H1 (cell line): ENCODE results near the gene XAF1. TPM values are rescaled to one million over a fixed set of nuclear protein-coding genes. Genes with fewer than 3 reads are reported as not detected.

ENCODE experiments used
- CTCF ChIA-PET: fragments of 300-600 bp; sonication (Branson Sonifier 250); formaldehyde crosslinking; loops from one replicate; lab custom pipeline; 2021; ENCODE audit not compliant: partially characterized antibody; lab: Charles Lee
- POLR2A ChIA-PET: fragments of 300-600 bp; sonication (Branson Sonifier 250); formaldehyde crosslinking; loops from one replicate; lab custom pipeline; 2021; ENCODE audit warnings: inconsistent platforms; ENCODE audit not compliant: partially characterized antibody; lab: Charles Lee
- DNase-seq, 2 experiments: peaks; one replicate each; pipeline versions ENCODE4 v3.0.0 to v3.0.0-alpha.2; 2010 to 2022; ENCODE audit warnings: low spot score in 2 of 2, low read depth in 1 of 2, mixed read lengths in 1 of 2
- FAIRE-seq: peaks from 2 replicates; lab custom pipeline; 2011; peaks lifted over from hg19 to GRCh38; lab: Jason Lieb, UNC
- H2AFZ ChIP-seq: 2 replicates; pipeline ENCODE4 v1.8.1; 2012; ENCODE audit warnings: low read length, inconsistent platforms
- H2AK5ac ChIP-seq: 2 replicates; pipeline ENCODE4 v1.6.1; 2013; ENCODE audit warnings: low read depth, low read length
- H2BK120ac ChIP-seq: replicated peaks from 2 replicates; pipeline ENCODE3; 2013; ENCODE audit warnings: low read depth, low read length, inconsistent platforms
- H2BK12ac ChIP-seq: 2 replicates; pipeline ENCODE4 v1.6.1; 2013; ENCODE audit warnings: low read depth, low read length
- H2BK15ac ChIP-seq: 2 replicates; pipeline ENCODE4 v1.6.1; 2013; ENCODE audit warnings: low read length
- H2BK20ac ChIP-seq: 2 replicates; pipeline ENCODE4 v1.6.1; 2013; ENCODE audit warnings: low read length
- H2BK5ac ChIP-seq: 2 replicates; pipeline ENCODE4 v1.6.1; 2013; ENCODE audit warnings: low read depth, low read length
- H3K14ac ChIP-seq: 2 replicates; pipeline ENCODE4 v1.6.1; 2013; ENCODE audit warnings: inconsistent platforms; ENCODE audit not compliant: insufficient read length
- H3K18ac ChIP-seq: 2 replicates; pipeline ENCODE4 v1.6.1; 2013; ENCODE audit warnings: low read length; ENCODE audit errors: extremely low read depth
- H3K23ac ChIP-seq: 2 replicates; pipeline ENCODE4 v1.6.1; 2013; ENCODE audit warnings: inconsistent platforms; ENCODE audit not compliant: insufficient read length
- H3K23me2 ChIP-seq: 2 replicates; pipeline ENCODE4 v1.6.1; 2013; ENCODE audit warnings: low read depth, low read length
- H3K27ac ChIP-seq: 2 replicates; pipeline ENCODE4 v1.6.1; 2011; ENCODE audit warnings: low read depth, low read length, inconsistent platforms
- H3K27me3 ChIP-seq, 4 experiments: replicated peaks in 1 of 4; 1 replicate in 1 of 4; 2 replicates in 3 of 4; pipeline versions ENCODE4 v1.6.1 to v1.8.1; 2011 to 2013; ENCODE audit warnings: low read length in 3 of 4, mild to moderate bottlenecking in 3 of 4, inconsistent platforms in 2 of 4, mixed read lengths in 2 of 4, moderate library complexity in 1 of 4; ENCODE audit not compliant: control insufficient read depth in 3 of 4, insufficient read depth in 3 of 4; ENCODE audit errors: extremely low read depth in 1 of 4
- H3K36me3 ChIP-seq, 4 experiments: 2 replicates each; pipeline versions ENCODE4 v1.6.1 to v1.8.1; 2011 to 2013; ENCODE audit warnings: mild to moderate bottlenecking in 4 of 4, low read length in 3 of 4, moderate library complexity in 2 of 4, control low read depth in 1 of 4, inconsistent platforms in 1 of 4; ENCODE audit not compliant: insufficient read depth in 4 of 4, control insufficient read depth in 2 of 4
- H3K4ac ChIP-seq: replicated peaks from 2 replicates; pipeline ENCODE3; 2013; ENCODE audit warnings: low read length, low read depth, mixed read lengths, inconsistent platforms; ENCODE audit not compliant: insufficient read length
- H3K4me1 ChIP-seq, 4 experiments: replicated peaks in 1 of 4; 1 replicate in 1 of 4; 2 replicates in 3 of 4; pipeline versions ENCODE4 v1.6.1 to v1.8.1; 2011 to 2013; ENCODE audit warnings: low read length in 3 of 4, inconsistent platforms in 2 of 4, mixed read lengths in 1 of 4; ENCODE audit not compliant: insufficient read depth in 4 of 4, control insufficient read depth in 3 of 4
- H3K4me2 ChIP-seq, 2 experiments: 2 replicates each; pipeline versions ENCODE4 v1.6.1 to v1.8.1; 2011 to 2013; ENCODE audit warnings: low read depth in 2 of 2, low read length in 2 of 2, control low read depth in 1 of 2, inconsistent platforms in 1 of 2, mild to moderate bottlenecking in 1 of 2; ENCODE audit not compliant: insufficient read depth in 1 of 2
- H3K4me3 ChIP-seq, 4 experiments: fragments of 200-600, 300-600 bp in 1 of 4; sonication (generic), shearing (Covaris generic), sonication (Bioruptor Twin) in 1 of 4; 2 replicates each; pipeline versions ENCODE4 v1.5.1 to v1.8.1; 2011 to 2016; ENCODE audit warnings: low read length in 4 of 4, low read depth in 3 of 4, control low read depth in 2 of 4, inconsistent platforms in 2 of 4, mild to moderate bottlenecking in 2 of 4, mixed read lengths in 1 of 4, moderate library complexity in 1 of 4; ENCODE audit not compliant: insufficient read depth in 2 of 4; ENCODE audit errors: extremely low read depth in 1 of 4
- H3K56ac ChIP-seq: replicated peaks from 2 replicates; pipeline ENCODE3; 2013; ENCODE audit warnings: low read depth, mild to moderate bottlenecking, mixed read lengths, low read length, inconsistent platforms; ENCODE audit not compliant: insufficient read length
- H3K79me1 ChIP-seq: 2 replicates; pipeline ENCODE4 v1.6.1; 2013; ENCODE audit warnings: low read depth, low read length, control low read depth
- H3K79me2 ChIP-seq, 2 experiments: 2 replicates each; pipeline versions ENCODE4 v1.6.1 to v1.8.1; 2012 to 2013; ENCODE audit warnings: low read length in 2 of 2, mild to moderate bottlenecking in 2 of 2, inconsistent platforms in 1 of 2; ENCODE audit not compliant: insufficient read depth in 2 of 2, control insufficient read depth in 1 of 2
- H3K9ac ChIP-seq, 4 experiments: replicated peaks in 1 of 4; 1 replicate in 1 of 4; 2 replicates in 3 of 4; pipeline versions ENCODE4 v1.6.1 to v1.8.1; 2011 to 2013; ENCODE audit warnings: low read depth in 3 of 4, low read length in 3 of 4, control low read depth in 2 of 4, mild to moderate bottlenecking in 2 of 4, moderate library complexity in 2 of 4, inconsistent platforms in 1 of 4; ENCODE audit errors: extremely low read depth in 1 of 4
- H3K9me3 ChIP-seq, 2 experiments: 2 replicates each; pipeline versions ENCODE4 v1.6.1 to v1.8.1; 2012 to 2013; ENCODE audit warnings: mild to moderate bottlenecking in 2 of 2, moderate library complexity in 2 of 2, control low read depth in 1 of 2, inconsistent platforms in 1 of 2, low read depth in 1 of 2, low read length in 1 of 2, mixed read lengths in 1 of 2; ENCODE audit not compliant: insufficient read depth in 2 of 2
- H4K20me1 ChIP-seq, 2 experiments: replicated peaks in 1 of 2; 2 replicates each; pipeline versions ENCODE3 to v1.8.1; 2011 to 2013; ENCODE audit warnings: inconsistent platforms in 2 of 2, low read length in 2 of 2, mild to moderate bottlenecking in 1 of 2; ENCODE audit not compliant: insufficient read depth in 2 of 2, control insufficient read depth in 1 of 2
- H4K5ac ChIP-seq: 2 replicates; pipeline ENCODE4 v1.6.1; 2013; ENCODE audit warnings: low read length, low read depth, mixed read lengths, inconsistent platforms; ENCODE audit not compliant: insufficient read length
- H4K8ac ChIP-seq: 2 replicates; pipeline ENCODE4 v1.8.0; 2013; ENCODE audit warnings: mild to moderate bottlenecking, moderate library complexity, low read length, inconsistent platforms; ENCODE audit not compliant: insufficient read depth; ENCODE audit errors: extremely low read depth
- H4K91ac ChIP-seq: replicated peaks from 2 replicates; pipeline ENCODE3; 2013; ENCODE audit warnings: low read length, mixed read lengths, inconsistent platforms; ENCODE audit not compliant: insufficient read length
- BACH1 ChIP-seq: IDR thresholded peaks from 2 replicates; pipeline ENCODE4 v1.6.1; 2012; ENCODE audit warnings: low read length, improper control_type of control experiment
- CBX5 ChIP-seq: fragments of 300-800, 300-1000 bp; sonication (generic); IDR thresholded peaks from 2 replicates; pipeline ENCODE4 v1.7.1; 2016; ENCODE audit warnings: antibody characterized with exemption, low read length, low read depth
- CEBPB ChIP-seq: IDR thresholded peaks from 2 replicates; pipeline ENCODE4 v1.6.1; 2012; ENCODE audit warnings: low read depth, low read length
- CREB1 ChIP-seq: IDR thresholded peaks from 2 replicates; pipeline ENCODE4 v1.6.1; 2012; ENCODE audit warnings: inconsistent platforms
- FOSL1 ChIP-seq: IDR thresholded peaks from 2 replicates; pipeline ENCODE4 v1.6.1; 2011; ENCODE audit warnings: mild to moderate bottlenecking, low read depth, low read length, moderate library complexity; ENCODE audit not compliant: insufficient read depth
- GABPA ChIP-seq: IDR thresholded peaks from 2 replicates; pipeline ENCODE4 v1.6.1; 2011; ENCODE audit warnings: mild to moderate bottlenecking, low read length, moderate library complexity, borderline replicate concordance; ENCODE audit not compliant: insufficient read depth
- GTF2F1 ChIP-seq: IDR thresholded peaks from 2 replicates; pipeline ENCODE4 v1.6.1; 2012; ENCODE audit warnings: low read depth, low read length, improper control_type of control experiment, borderline replicate concordance
- PHF8 ChIP-seq: fragments of 200-600 bp; sonication (generic); conservative IDR thresholded peaks from 2 replicates; pipeline ENCODE4 v1.7.1; 2012; ENCODE audit warnings: low read depth, mild to moderate bottlenecking, inconsistent platforms, low read length, moderate library complexity
- YY1 ChIP-seq: IDR thresholded peaks from 2 replicates; pipeline ENCODE4 v1.6.1; 2011; ENCODE audit warnings: low read depth, mild to moderate bottlenecking, low read length
- WGBS, 2 experiments: shearing (Covaris generic) in 1 of 2; methylation state at CpG; one replicate each; pipeline versions ENCODE4 v1.1.6 to v1.1.7; 2013 to 2015; ENCODE audit warnings: low lambda C conversion rate in 2 of 2, mixed read lengths in 2 of 2, inconsistent platforms in 1 of 2, low coverage in 1 of 2, missing lambda C conversion rate in 1 of 2; ENCODE audit not compliant: insufficient replicate concordance in 2 of 2, insufficient coverage in 1 of 2, insufficient read length in 1 of 2; ENCODE audit errors: extremely low coverage in 1 of 2, missing lambda C conversion rate in 1 of 2; 5-methylcytosine and 5-hydroxymethylcytosine counted together
- polyA plus RNA-seq, 7 experiments: library from polyadenylated mRNA; depleted of rRNA in 3 of 7; stranded (reverse) in 5 of 7; unstranded in 2 of 7; fragments of >200 nt in 5 of 7; fragments of 200-250 nt in 2 of 7; gene quantifications; 1 replicate in 5 of 7; 2 replicates in 1 of 7; 4 replicates in 1 of 7; pipeline versions ENCODE4 v1.2.1 to v1.2.3, GENCODE V29; 2011 to 2013; ENCODE audit warnings: missing spikeins in 2 of 7, mixed read lengths in 2 of 7
- total RNA-seq: library from RNA; stranded (reverse); fragmentation: NEBNext Ultra II Directional; extraction: Animal tissue kit (Norgen Biotek cat#: 25700); gene quantifications from 2 replicates; pipeline ENCODE4 v1.2.1, GENCODE V29; 2021

Gene XAF1
- total and polyA plus RNA-seq, 2 of the 8 experiments (the other 6 are each of a cell fraction or from before 2014, with no cell fraction given): not detected

GRCh38 chr17:6721744-6722143 is 34.1 kb upstream of the XAF1 start:
- no peak for TF ChIP-seq CBX5
- no peak for TF ChIP-seq CREB1
- TF ChIP-seq PHF8: no peak
- TF ChIP-seq FOSL1: no peak
- TF ChIP-seq GABPA: no peak
- no peak for TF ChIP-seq BACH1
- TF ChIP-seq CEBPB: no peak
- no peak for TF ChIP-seq YY1
- no peak for TF ChIP-seq GTF2F1
- H3K4me2 ChIP-seq: no peak overlapping the region
- H3K18ac ChIP-seq: no peak overlapping the region
- no peak overlapping the region for H3K27ac ChIP-seq
- POLR2A ChIA-PET: no interaction called here
- H3K14ac ChIP-seq: no peak overlapping the region
- no peak overlapping the region for H4K8ac ChIP-seq
- no peak overlapping the region for H3K4ac ChIP-seq
- no peak overlapping the region for H2AK5ac ChIP-seq
- H3K9ac ChIP-seq: no peak overlapping the region
- no peaks in the 10 kb centered on the region for H3K36me3 ChIP-seq
- H2BK12ac ChIP-seq: no peak overlapping the region
- no peak overlapping the region for H4K5ac ChIP-seq
- H2BK5ac ChIP-seq: no peak overlapping the region
- FAIRE-seq (no peak), DNase-seq (no peak)
- H3K9me3 ChIP-seq: no peaks in the 10 kb centered on the region
- H4K91ac ChIP-seq: no peak overlapping the region
- H2AFZ ChIP-seq: no peak overlapping the region
- CTCF ChIA-PET: no interaction called here
- H3K79me2 ChIP-seq: no peaks in the 10 kb centered on the region
- H3K4me3 ChIP-seq: no peak overlapping the region
- H3K23ac ChIP-seq: no peak overlapping the region
- no peak overlapping the region for H2BK15ac ChIP-seq
- H3K56ac ChIP-seq: no peak overlapping the region
- 84% methylated on average over 5 of the region's 5 CpGs; no CpG with 5 or more reads in 1 of the 2 experiments for WGBS, 2 experiments
- H2BK20ac ChIP-seq: no peak overlapping the region
- no peak overlapping the region for H2BK120ac ChIP-seq
- no peaks in the 10 kb centered on the region for H3K79me1 ChIP-seq
- no peaks in the 10 kb centered on the region for H3K23me2 ChIP-seq
- H4K20me1 ChIP-seq: no peaks in the 10 kb centered on the region
- H3K27me3 ChIP-seq: peaks cover 0 to 2% (median 0%) of the 10 kb centered on the region in 4 experiments; a peak in 1 of 7 replicates
- H3K4me1 ChIP-seq: no peaks in the 10 kb centered on the region
